Measurements from ENCODE around the gene REM1. TPM values are rescaled to one million over a fixed set of nuclear protein-coding genes. Genes with fewer than 3 reads are reported as not detected.
"Not testable (repeated sequence)": the region's sequence is repeated elsewhere in the genome, so short reads cannot be mapped to it uniquely, and the experiment has no call there.

REM1 gene
- total RNA-seq, 1 experiment from 2014 or later, result not detected

- DNase-seq (ENCODE audit: low read depth), result peak; percentile 45
These were observed 10.6 kb downstream of the REM1 start for GRCh38 chr20:31485450-31486339.

GRCh38 chr20:31488115-31488514 lies 13.0 kb downstream of the REM1 start:
- DNase-seq (ENCODE audit: low read depth), result no peak

- no peak for DNase-seq (ENCODE audit: low read depth)
These were observed 14.1 kb downstream of the REM1 start for GRCh38 chr20:31489152-31489551.

GRCh38 chr20:31490752-31491151 lies 15.7 kb downstream of the REM1 start:
- no peak for DNase-seq (ENCODE audit: low read depth)

GRCh38 chr20:31494131-31494530 lies 19.0 kb downstream of the REM1 start:
- no peak for DNase-seq (ENCODE audit: low read depth)

- DNase-seq (ENCODE audit: low read depth), result no peak
These were observed 21.7 kb downstream of the REM1 start for GRCh38 chr20:31496761-31497295.

GRCh38 chr20:31497838-31498540 lies 22.9 kb downstream of the REM1 start:
- DNase-seq (ENCODE audit: low read depth), result no peak

GRCh38 chr20:31500527-31500926 lies 25.4 kb downstream of the REM1 start:
- no peak for DNase-seq (ENCODE audit: low read depth)

- peak; percentile 85 for DNase-seq (ENCODE audit: low read depth)
These were observed 28.0 kb downstream of the REM1 start for GRCh38 chr20:31502884-31503673.

- DNase-seq (ENCODE audit: low read depth), result no peak
These were observed 30.8 kb downstream of the REM1 start for GRCh38 chr20:31505903-31506302.

GRCh38 chr20:31508517-31509244 lies 33.6 kb downstream of the REM1 start:
- DNase-seq (ENCODE audit: low read depth), result no peak

- DNase-seq (ENCODE audit: low read depth), result peak; percentile 96
These were observed 39.3 kb downstream of the REM1 start, which contains the start of gene HM13 for GRCh38 chr20:31514154-31515071. TSS of gene HM13 (plus strand) at chr20:31514442. CDS start at chr20:31514552, 110 bp downstream.

GRCh38 chr20:31515072-31515774 lies 40.1 kb downstream of the REM1 start:
- DNase-seq (ENCODE audit: low read depth), result no peak

- DNase-seq (ENCODE audit: low read depth), result no peak
These were observed 40.7 kb downstream of the REM1 start for GRCh38 chr20:31515775-31516107.

- no peak for DNase-seq (ENCODE audit: low read depth)
These were observed 41.1 kb downstream of the REM1 start for GRCh38 chr20:31516166-31516565.

GRCh38 chr20:31516651-31517050 lies 41.6 kb downstream of the REM1 start:
- DNase-seq (ENCODE audit: low read depth), result no peak

- DNase-seq (ENCODE audit: low read depth), result peak; percentile 36
These were observed 42.3 kb downstream of the REM1 start for GRCh38 chr20:31517373-31517772.

GRCh38 chr20:31521267-31521666 lies 46.2 kb downstream of the REM1 start:
- DNase-seq (ENCODE audit: low read depth), result not testable (repeated sequence)

- no peak for DNase-seq (ENCODE audit: low read depth)
These were observed 47.6 kb downstream of the REM1 start for GRCh38 chr20:31522731-31523130.

Measured in Daoy (cell line).